IPS DF 19.7 (cell line): ENCODE data around the gene CIRBP.
"Not testable (repeated sequence)": the region's sequence is repeated elsewhere in the genome, so short reads cannot be mapped to it uniquely, and the experiment has no call there.

Experiments
- DNase-seq: peaks from one replicate; pipeline ENCODE4 v3.0.0-alpha.2; 2013; ENCODE audit warnings: low read depth, low spot score

Gene CIRBP

GRCh38 chr19:1290196-1290702 lies 21.1 kb downstream of the CIRBP start:
- DNase-seq = no peak

GRCh38 chr19:1290703-1291651 lies 21.8 kb downstream of the CIRBP start:
- no peak for DNase-seq

GRCh38 chr19:1291761-1292418 lies 22.8 kb downstream of the CIRBP start:
- DNase-seq = no peak

GRCh38 chr19:1292419-1293151 lies 23.5 kb downstream of the CIRBP start:
- no peak for DNase-seq

GRCh38 chr19:1293782-1294604 lies 24.9 kb downstream of the CIRBP start:
- DNase-seq = no peak

GRCh38 chr19:1294688-1295087 lies 25.6 kb downstream of the CIRBP start:
- no peak for DNase-seq

- DNase-seq = no peak
These were observed 26.3 kb downstream of the CIRBP start for GRCh38 chr19:1295169-1296012.

- DNase-seq = no peak
These were observed 26.9 kb downstream of the CIRBP start for GRCh38 chr19:1296078-1296477.

- DNase-seq = no peak
These were observed 27.6 kb downstream of the CIRBP start for GRCh38 chr19:1296575-1297271.

GRCh38 chr19:1298235-1298634 lies 29.1 kb downstream of the CIRBP start:
- no peak for DNase-seq

- DNase-seq = no peak
These were observed 30.7 kb downstream of the CIRBP start for GRCh38 chr19:1299801-1300200.

GRCh38 chr19:1300744-1301490 lies 31.8 kb downstream of the CIRBP start:
- no peak for DNase-seq

- no peak for DNase-seq
These were observed 33.6 kb downstream of the CIRBP start for GRCh38 chr19:1302533-1303239.

- no peak for DNase-seq
These were observed 35.2 kb downstream of the CIRBP start for GRCh38 chr19:1304197-1304924.

GRCh38 chr19:1305354-1305753 lies 36.2 kb downstream of the CIRBP start:
- DNase-seq = not testable (repeated sequence)

- DNase-seq = no peak
These were observed 38.2 kb downstream of the CIRBP start for GRCh38 chr19:1307320-1307719.

- no peak for DNase-seq
These were observed 38.7 kb downstream of the CIRBP start for GRCh38 chr19:1307755-1308303.
